Measurements from ENCODE around the gene SLC12A8. TPM values are rescaled to one million over a fixed set of nuclear protein-coding genes. Genes with fewer than 3 reads are reported as not detected.

The SLC12A8 gene
- total and polyA plus RNA-seq, 2 donors (not counting 1 experiment from before 2014, with no cell fraction given), result 0.57 to 1.1 TPM

GRCh38 chr3:125103406-125103805 lies 109.1 kb downstream of the SLC12A8 start:
- no peak overlapping the region for H3K27ac ChIP-seq (ENCODE audit: low read length in 2 of 2)
- H4K20me1 ChIP-seq (ENCODE audit: control insufficient read depth, insufficient read depth, low read length, poor library complexity, severe bottlenecking), result no peaks in the 10 kb centered on the region
- ChIA-PET POLR2A (no interaction called here), CTCF (no interaction called here)
- no peak overlapping the region for H2AFZ ChIP-seq (ENCODE audit: insufficient read depth, low read depth, low read length, poor library complexity, severe bottlenecking)
- no peak for DNase-seq
- no peaks in the 10 kb centered on the region for H3K27me3 ChIP-seq (replicated peaks in 1 of 4; ENCODE audit: control extremely low read depth in 1 of 4, control insufficient read depth in 3 of 4, insufficient read depth in 4 of 4, low read length in 3 of 4)
- peaks cover 6% of the 10 kb centered on the region for H3K9me3 Mint-ChIP-seq (ENCODE audit: insufficient read depth)
- TF ChIP-seq CTCF (IDR thresholded peaks at IDR 0.05), result no peak
- TF ChIP-seq EZH2 (IDR thresholded peaks at IDR 0.05; ENCODE audit: borderline replicate concordance, insufficient read depth, low read depth, low read length, poor library complexity, severe bottlenecking), result no peak
- peaks cover 6% of the 10 kb centered on the region for H3K27me3 Mint-ChIP-seq
- H3K4me3 Mint-ChIP-seq, result no peak overlapping the region
- no peak for ATAC-seq (ENCODE audit: low read depth)
- H3K27ac Mint-ChIP-seq, result no peak overlapping the region
- intact Hi-C loops (cut with micrococcal nuclease), result no loop called here
- 100% methylated on average over 1 of the region's 1 CpG for WGBS (ENCODE audit: insufficient coverage)
- H3K9ac ChIP-seq (ENCODE audit: low read length), result no peak overlapping the region
- H3K4me2 ChIP-seq (replicated peaks; ENCODE audit: low read depth, low read length, poor library complexity, severe bottlenecking), result no peak overlapping the region
- peaks cover 11% of the 10 kb centered on the region for H3K4me1 Mint-ChIP-seq
- H3K79me2 ChIP-seq (ENCODE audit: control insufficient read depth, insufficient read depth, low read length), result no peaks in the 10 kb centered on the region
- H3K4me1 ChIP-seq (ENCODE audit: control insufficient read depth in 2 of 2, insufficient read depth in 2 of 2, low read length in 2 of 2), result peaks cover 7 to 11% of the 10 kb centered on the region in 2 donors
- H3K36me3 ChIP-seq (replicated peaks in 1 of 2; ENCODE audit: control extremely low read depth in 1 of 2, control insufficient read depth in 1 of 2, extremely low read depth in 1 of 2, insufficient read depth in 2 of 2, low read length in 1 of 2), result no peaks in the 10 kb centered on the region
- no peak overlapping the region for H3K4me3 ChIP-seq (ENCODE audit: control extremely low read depth in 1 of 5, extremely low read depth in 1 of 5, insufficient read depth in 1 of 5, low read depth in 2 of 5, low read length in 4 of 5)
- H3K9me3 ChIP-seq (ENCODE audit: control extremely low read depth in 1 of 3, control insufficient read depth in 2 of 3, insufficient read depth in 1 of 3, low read length in 2 of 3), result peaks cover 0 to 11% (median 9%) of the 10 kb centered on the region in 3 donors

- Histone ChIP-seq H3K36me3 (replicated peaks in 1 of 2; ENCODE audit: control extremely low read depth in 1 of 2, control insufficient read depth in 1 of 2, extremely low read depth in 1 of 2, insufficient read depth in 2 of 2, low read length in 1 of 2) (no peaks in the 10 kb centered on the region), H3K9me3 (ENCODE audit: control extremely low read depth in 1 of 3, control insufficient read depth in 2 of 3, insufficient read depth in 1 of 3, low read length in 2 of 3) (peaks cover 0 to 11% (median 9%) of the 10 kb centered on the region in 3 donors), H3K27ac (ENCODE audit: low read length in 2 of 2) (no peak overlapping the region), H4K20me1 (ENCODE audit: control insufficient read depth, insufficient read depth, low read length, poor library complexity, severe bottlenecking) (no peaks in the 10 kb centered on the region), H3K79me2 (ENCODE audit: control insufficient read depth, insufficient read depth, low read length) (no peaks in the 10 kb centered on the region), H3K27me3 (replicated peaks in 1 of 4; ENCODE audit: control extremely low read depth in 1 of 4, control insufficient read depth in 3 of 4, insufficient read depth in 4 of 4, low read length in 3 of 4) (no peaks in the 10 kb centered on the region), H3K4me2 (replicated peaks; ENCODE audit: low read depth, low read length, poor library complexity, severe bottlenecking) (no peak overlapping the region), H3K4me1 (ENCODE audit: control insufficient read depth in 2 of 2, insufficient read depth in 2 of 2, low read length in 2 of 2) (peaks cover 0 to 2% of the 10 kb centered on the region in 2 donors), H3K9ac (ENCODE audit: low read length) (no peak overlapping the region), H3K4me3 (ENCODE audit: control extremely low read depth in 1 of 5, extremely low read depth in 1 of 5, insufficient read depth in 1 of 5, low read depth in 2 of 5, low read length in 4 of 5) (no peak overlapping the region), H2AFZ (ENCODE audit: insufficient read depth, low read depth, low read length, poor library complexity, severe bottlenecking) (no peak overlapping the region)
- Mint-ChIP-seq H3K27ac (no peak overlapping the region), H3K9me3 (ENCODE audit: insufficient read depth) (peaks cover 6% of the 10 kb centered on the region), H3K4me1 (peaks cover 2% of the 10 kb centered on the region), H3K4me3 (no peak overlapping the region), H3K27me3 (peaks cover 6% of the 10 kb centered on the region)
- intact Hi-C loops (cut with micrococcal nuclease), result no loop called here
- no peak for DNase-seq
- 100% methylated on average over 2 of the region's 6 CpGs for WGBS (ENCODE audit: insufficient coverage)
- ChIA-PET POLR2A (no interaction called here), CTCF (no interaction called here)
- no peak for ATAC-seq (ENCODE audit: low read depth)
- no peak for TF ChIP-seq CTCF (IDR thresholded peaks at IDR 0.05)
- no peak for TF ChIP-seq EZH2 (IDR thresholded peaks at IDR 0.05; ENCODE audit: borderline replicate concordance, insufficient read depth, low read depth, low read length, poor library complexity, severe bottlenecking)
These were observed 110.1 kb downstream of the SLC12A8 start for GRCh38 chr3:125102470-125102869.

All from B cell (primary cell).